HG02840 (cell line): ENCODE measurements around the gene ERBIN.
"Not testable (repeated sequence)": the region's sequence is repeated elsewhere in the genome, so short reads cannot be mapped to it uniquely, and the experiment has no call there.

ENCODE experiments used
- ATAC-seq: cut with Tn5 transposase; IDR thresholded peaks from one replicate; pipeline ENCODE4 v1.9.1; 2021; ENCODE audit warnings: mild to moderate bottlenecking, moderate library complexity, moderate number of reproducible peaks; ENCODE audit not compliant: unreplicated experiment, low FRiP score

ERBIN gene, protein sequence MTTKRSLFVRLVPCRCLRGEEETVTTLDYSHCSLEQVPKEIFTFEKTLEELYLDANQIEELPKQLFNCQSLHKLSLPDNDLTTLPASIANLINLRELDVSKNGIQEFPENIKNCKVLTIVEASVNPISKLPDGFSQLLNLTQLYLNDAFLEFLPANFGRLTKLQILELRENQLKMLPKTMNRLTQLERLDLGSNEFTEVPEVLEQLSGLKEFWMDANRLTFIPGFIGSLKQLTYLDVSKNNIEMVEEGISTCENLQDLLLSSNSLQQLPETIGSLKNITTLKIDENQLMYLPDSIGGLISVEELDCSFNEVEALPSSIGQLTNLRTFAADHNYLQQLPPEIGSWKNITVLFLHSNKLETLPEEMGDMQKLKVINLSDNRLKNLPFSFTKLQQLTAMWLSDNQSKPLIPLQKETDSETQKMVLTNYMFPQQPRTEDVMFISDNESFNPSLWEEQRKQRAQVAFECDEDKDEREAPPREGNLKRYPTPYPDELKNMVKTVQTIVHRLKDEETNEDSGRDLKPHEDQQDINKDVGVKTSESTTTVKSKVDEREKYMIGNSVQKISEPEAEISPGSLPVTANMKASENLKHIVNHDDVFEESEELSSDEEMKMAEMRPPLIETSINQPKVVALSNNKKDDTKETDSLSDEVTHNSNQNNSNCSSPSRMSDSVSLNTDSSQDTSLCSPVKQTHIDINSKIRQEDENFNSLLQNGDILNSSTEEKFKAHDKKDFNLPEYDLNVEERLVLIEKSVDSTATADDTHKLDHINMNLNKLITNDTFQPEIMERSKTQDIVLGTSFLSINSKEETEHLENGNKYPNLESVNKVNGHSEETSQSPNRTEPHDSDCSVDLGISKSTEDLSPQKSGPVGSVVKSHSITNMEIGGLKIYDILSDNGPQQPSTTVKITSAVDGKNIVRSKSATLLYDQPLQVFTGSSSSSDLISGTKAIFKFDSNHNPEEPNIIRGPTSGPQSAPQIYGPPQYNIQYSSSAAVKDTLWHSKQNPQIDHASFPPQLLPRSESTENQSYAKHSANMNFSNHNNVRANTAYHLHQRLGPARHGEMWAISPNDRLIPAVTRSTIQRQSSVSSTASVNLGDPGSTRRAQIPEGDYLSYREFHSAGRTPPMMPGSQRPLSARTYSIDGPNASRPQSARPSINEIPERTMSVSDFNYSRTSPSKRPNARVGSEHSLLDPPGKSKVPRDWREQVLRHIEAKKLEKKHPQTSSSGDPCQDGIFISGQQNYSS (N-terminal part only)

DNA sequence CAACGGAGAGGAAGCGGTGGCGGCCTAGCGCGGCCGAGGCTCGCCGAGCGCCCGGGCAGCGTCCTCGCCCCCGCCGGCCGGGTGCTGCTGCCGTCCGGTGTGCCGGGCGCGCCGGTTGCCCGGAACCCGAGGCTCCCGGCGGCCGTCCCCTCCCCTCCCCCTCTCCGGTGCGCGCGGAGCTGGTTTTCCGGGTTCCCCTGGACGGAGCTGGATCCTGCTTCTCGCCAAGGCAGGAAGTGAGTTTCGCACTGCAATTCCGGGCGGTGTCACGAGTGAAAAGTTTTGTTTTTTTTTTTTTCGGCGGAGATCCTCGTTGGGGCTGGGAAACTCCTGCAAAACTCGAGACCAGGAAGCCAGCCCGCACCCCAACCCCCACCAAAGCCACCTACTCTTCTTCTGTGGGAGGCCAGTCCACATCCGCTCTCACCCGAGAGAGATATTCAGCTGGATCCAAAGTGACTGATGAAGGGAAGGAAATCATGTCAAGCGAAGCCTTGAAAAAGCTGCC lies at the start of gene ERBIN:
Gene ERBIN, plus strand, starts transcription at position 300 of the 508 bp plus-strand sequence. CDS start 66,144 bp downstream, outside the sequence.
- ATAC-seq = peak; percentile 32

DNA sequence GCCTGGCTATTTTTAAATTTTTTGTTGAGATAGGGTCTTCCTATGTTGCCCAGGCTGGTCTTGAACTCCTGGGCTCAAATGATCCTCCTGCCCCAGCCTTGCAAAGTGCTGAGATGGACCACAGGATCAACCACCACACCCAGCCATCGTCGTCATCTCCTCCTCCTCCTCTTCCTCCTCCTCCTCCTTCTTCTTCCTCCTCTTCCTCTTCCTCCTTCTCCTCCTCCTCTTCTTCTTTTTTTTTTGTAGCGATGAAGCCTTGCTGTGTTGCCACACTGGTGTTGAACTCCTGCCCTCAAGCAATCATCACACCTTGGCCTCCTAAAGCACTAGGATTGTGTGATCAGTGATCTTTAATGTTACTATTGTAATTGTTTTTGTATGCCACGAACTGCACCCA lies 49.4 kb upstream of the ERBIN start:
- ATAC-seq = no peak

DNA sequence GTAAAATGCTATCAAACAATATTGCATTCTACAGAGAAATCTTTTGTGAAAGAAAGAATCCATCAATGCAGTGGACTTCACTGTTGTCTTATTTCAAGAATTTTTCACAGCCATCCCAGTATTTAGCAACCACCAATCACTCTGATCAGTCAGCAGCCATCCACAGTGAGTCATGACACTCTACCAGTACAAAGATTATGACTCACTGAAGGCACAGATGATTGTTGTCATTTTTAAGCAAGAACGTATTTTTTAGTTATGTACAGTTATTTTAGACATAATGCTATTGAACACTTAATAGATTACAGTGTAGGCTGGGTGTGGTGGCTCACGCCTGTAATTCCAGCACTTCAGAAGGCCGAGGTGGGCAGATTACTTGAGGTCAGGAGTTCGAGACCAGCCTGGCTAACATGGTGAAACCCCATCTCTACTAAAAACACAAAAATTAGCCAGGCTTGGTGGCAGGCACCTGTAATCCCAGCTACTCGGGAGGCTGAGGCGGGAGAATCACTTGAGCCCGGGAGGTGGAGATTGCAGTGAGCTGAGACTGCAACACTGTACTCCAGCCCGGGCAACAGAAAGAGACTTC lies 46.6 kb upstream of the ERBIN start:
- ATAC-seq = not testable (repeated sequence)

DNA sequence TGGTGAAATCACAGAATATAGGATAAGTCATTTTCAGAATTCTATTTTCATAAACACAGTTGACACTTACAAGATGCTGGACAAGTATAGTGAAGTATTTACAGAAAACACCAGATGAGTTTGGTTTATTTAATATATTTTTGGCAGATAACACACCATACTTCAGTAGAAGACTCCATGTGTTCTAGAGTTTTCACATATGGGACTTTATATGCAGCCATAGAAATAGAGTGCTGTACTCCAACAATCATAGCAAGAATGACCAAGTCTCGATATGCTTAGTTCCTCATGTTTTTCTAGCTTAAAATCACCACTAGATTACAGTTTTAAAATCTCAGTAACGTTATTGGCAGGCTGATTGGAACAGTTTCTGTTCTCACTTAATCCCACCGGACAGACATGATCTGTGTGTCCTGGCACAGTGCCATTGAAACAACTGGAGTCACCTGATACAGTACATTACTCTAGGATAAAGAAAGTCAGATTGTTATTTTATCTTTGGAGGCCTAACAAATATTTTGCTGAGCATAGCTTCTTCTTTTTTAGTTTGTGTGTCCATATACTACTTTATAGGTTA lies 45.8 kb upstream of the ERBIN start:
- no peak for ATAC-seq

DNA sequence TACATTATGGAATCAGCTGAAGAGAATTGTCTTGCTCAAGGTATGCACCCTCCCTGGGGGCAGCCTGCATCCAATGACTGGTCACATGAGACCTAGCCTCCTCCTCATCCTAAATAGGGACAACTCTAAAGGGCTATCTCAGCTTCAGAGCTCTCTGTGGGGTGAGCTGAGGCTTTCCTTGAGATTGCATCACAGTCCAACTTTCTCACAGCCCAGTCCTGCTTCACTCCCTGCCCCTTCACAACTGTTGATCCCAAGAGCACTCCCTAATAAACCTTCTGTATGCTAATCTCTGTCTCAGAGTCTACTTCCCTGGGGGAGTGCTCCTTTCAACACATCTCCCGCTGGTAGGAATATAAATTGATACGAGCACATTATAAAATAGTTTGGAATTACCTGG lies 44.1 kb upstream of the ERBIN start:
- ATAC-seq = no peak

DNA sequence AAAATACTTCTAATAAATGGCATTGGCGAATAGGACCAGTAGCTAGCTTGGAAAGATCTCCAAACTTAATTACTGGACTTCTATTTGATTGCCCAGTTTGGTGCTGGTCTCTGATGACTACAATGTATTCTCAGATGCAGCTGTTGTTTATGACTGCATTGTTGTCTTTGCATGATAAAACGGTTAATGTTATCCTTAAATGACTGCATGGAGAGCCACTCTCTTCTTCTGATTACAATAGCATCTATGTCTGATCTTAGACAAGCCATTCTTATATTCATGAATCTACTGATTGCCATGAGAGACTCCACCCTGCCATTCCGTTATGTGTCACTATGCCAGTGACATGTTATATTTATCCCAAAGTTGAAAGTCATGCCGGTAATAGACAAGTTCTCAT lies 42.9 kb upstream of the ERBIN start:
- ATAC-seq = no peak

DNA sequence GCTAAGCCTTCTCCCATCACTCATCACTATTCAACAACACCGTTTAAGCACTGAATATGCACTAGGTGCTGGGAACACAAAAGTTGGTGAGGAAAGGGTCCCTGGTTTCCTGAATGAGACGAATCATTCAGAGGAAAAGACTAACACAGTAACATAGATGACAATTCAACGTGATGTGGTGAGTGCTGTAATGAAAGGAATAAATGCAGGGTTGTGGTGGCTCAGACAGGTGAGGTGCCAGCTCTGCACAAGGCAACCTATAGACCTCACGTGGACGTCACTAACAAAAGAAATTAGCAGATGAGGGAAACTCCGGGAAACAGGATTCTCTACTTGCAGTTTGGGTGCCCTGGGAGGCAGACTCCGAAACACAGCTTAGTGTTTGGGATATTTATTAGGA lies 40.0 kb upstream of the ERBIN start:
- no peak for ATAC-seq

DNA sequence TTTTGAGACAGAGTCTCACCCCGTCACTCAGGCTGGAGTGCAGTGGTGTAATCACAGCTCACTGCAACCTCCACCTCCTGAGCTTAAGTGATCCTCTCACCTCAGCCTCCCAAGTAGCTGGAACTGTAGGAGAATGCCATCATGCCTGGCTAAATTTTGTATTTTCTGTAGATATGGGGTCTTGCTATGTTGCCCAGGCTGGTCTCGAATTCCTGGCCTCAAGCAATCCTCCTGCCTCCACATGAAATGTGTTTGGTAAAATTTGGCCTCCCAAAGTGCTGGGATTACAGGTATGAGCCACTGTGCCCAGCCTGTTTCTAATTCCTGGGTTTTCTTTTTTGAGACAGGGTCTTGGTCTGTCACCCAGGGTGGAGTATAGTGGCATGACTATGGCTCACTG lies 34.4 kb upstream of the ERBIN start:
- ATAC-seq = not testable (repeated sequence)

DNA sequence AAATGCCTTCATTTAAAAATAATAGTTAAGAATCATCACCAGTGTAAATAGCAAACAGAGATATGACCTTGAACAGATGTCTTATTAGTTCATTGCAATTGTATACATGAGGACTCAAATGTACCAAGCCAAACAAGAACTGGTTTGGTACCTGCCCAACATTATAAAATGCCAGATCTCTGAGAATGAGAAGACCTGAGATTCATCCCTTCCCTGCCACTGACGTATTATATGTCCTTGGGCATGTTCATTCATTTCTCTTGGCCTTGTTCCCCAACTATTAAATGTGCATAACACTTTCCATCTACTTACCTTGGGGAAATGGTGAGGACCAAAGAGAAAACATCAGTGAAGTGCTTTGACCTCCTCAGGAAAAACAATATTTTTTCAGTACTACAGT lies 33.6 kb upstream of the ERBIN start:
- no peak for ATAC-seq

DNA sequence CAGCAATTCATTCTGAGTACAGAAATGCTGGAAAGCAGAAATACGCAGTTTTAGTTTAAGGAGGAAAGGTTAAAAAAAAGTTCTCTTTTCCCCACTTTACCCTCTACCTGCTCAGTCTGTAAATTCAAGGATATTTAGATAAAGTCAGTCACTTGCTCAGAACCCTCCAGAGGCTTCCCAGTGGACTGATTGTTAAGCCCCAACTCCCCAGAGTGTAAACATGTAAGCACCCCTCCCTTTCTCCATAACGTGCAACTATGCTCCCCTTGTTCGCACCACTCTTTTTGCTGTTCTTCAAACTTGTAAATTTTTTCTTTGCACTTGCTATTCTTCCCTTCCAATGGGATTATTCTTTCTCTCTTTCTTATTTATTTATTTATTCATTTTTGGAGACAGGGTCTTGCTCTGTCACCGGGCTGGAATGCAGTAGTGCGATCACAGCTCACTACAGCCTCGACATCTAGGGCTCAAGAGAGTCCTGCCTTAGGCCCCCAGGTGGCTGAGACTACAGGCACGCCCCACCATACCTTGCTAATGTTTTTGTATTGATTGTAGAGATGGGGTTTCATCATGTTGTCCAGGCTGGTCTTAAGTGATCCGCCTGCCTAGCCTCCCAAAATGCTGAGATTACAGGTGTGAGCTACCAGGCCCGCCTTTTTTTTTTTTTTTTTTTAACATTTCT lies 32.5 kb upstream of the ERBIN start:
- no peak for ATAC-seq

DNA sequence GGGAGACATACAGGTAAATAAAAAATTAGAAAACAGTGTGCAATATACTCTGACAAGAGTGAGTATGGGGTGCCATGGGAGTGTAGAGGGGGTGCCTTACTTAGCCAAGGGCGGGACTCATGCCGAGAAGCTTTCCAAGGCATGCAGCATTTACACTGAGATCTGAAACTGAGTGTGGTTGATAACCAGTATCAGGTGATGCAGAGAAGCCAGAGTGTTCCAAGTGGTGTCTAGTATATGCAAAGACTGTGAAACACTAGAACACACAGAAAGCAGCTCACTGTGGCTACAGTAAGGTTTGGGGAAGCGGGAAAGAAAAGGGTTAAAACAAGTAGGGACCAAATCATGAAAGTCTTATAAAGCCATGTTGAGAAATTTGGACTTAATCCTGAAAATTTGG lies 30.5 kb upstream of the ERBIN start:
- ATAC-seq = no peak

DNA sequence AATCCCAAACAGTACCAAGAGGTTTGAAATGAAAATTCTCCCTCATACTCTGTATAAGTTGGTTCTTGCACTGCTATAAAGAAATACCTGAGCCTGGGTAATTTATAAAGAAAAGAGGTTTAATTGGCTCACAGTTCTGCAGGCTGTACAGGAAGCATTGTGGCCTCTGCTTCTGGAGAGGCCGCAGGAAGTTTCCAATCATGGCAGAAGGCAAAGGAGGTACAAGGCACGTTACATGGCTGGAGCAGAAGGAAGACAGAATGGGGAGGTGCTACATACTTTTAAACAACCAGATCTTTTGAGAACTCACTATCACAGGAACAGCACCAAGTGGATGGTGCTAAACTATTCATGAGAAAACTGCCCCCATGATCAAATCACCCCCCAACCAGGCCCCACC lies 25.6 kb upstream of the ERBIN start:
- no peak for ATAC-seq

DNA sequence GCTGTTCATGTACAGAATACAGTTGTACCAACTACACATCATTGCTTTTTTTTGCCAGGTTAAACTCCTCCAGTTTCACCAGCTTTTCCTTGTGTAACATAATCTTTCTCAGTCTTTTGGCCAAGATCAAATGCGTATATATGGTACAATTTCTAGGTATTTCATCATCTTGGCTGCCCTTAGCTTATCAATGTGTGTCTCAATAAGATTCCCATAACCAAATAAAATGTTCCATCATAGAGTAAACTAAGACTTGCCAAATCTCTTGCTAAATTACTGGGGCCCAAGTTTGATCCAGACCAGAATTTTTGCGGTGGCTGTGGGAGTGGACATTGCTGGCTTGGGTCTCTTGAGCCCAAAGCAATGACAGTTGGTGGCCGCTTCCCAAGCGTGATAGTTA lies 24.3 kb upstream of the ERBIN start:
- no peak for ATAC-seq

DNA sequence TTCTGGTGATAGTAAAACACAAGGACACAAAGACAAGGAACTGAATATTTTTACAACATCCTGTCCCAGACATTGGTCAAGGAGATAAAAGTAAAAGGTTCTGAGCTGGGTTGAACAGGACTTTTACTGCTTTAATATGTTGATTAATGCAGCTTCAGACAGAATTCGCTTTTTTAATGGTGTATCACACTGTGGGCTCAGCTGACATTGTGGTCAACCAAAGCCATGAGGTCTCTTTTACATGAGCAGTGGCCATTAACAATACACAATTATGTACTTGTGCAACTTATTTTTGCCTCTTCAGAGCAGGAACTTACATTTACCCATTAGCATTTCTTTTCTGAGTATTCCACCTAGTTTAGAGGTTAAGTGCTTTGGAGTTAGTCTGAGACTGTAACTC lies 22.8 kb upstream of the ERBIN start:
- ATAC-seq = no peak

DNA sequence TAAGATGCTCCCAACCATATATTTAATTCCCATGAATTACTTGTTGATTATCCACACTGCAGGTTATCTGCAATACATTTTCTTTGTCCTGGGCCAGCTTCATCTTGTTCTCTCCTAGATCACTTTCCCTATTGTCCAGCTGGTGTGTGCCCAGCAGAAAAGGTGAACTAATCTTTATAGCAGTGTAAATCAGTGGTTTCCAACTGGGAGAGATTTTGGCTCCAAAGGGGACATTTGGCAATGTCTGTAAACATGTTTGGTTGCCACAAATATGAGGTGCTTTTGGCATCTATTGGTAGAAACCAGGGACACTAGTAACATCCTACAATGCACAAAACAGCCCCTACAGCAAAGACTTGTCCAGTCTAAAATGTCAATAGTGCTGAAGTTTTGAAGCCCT lies 20.1 kb upstream of the ERBIN start:
- no peak for ATAC-seq

DNA sequence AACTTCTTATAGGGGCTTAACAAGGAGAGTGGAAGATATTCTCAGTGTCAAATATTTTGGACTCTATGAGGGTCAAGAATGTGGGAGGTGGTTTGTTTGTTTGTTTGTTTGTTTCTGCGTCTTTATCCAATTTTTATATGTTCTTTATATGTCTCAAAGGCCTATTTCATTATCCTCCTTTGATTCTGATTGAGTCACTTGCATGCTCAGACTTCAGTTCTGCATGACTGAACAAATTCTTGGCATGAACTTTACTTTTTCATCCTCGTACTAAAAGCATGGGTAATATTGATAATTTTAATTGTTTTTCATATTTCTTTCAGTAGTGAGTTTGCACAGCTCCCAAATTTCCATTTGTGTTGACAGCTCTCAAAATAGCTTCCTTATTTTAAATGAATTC lies 19.2 kb upstream of the ERBIN start:
- ATAC-seq = no peak

DNA sequence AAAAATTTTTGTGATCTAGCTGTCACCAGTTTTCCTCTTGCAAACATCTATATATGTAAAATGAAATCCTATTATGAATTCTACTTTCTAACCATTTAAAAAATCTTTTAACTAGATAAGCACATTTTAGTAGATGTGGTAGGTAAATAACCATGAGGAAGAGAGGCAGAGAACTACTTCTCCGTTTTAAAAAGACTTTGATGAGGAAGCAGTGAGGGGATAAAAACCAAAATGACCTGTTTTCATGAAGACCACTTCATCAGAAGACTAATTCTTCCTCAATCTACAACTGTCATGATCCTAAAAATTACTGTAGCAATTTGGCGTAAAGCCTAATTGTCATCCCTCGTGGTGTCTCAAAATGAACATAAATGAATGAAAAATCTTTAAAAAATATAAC lies 15.7 kb upstream of the ERBIN start:
- ATAC-seq = no peak

DNA sequence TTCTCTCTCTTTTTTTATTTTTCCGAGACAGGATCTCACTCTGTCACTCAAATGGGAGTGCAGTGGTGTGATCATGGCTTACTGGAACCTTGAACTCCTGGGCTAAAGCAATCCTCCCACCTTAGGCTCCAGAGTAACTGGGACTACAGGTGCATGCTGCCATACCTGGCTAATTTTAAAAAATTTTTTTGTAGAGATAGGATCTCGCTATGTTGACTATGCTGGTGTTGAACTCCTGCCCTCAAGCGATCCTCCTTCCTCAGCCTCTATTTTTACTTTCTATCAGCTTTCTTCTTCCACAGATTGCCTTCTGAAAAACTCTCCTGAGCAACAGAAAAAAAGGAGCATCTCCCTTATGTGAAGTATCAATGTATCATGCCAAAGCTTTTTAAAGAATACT lies 14.1 kb upstream of the ERBIN start:
- no peak for ATAC-seq

DNA sequence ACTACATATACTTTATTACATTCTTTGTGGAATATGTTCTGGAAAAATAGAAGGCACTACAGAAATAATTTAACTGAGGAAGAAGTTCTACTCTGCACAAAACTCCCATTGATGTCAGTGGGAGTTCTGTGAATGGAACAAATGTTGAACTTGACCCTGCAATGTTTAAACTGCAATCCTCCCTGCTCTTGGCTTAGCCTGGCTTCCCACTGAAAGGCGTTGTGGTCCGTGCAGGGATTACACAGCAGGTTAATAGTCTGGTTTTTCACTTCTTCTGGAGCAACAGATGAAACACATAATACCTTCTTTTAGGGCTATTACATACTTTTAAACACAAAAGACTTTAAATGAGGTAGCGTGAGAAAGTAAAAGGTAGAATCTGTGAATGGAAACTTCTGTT lies 12.9 kb upstream of the ERBIN start:
- no peak for ATAC-seq
